AG09309 (cell line): ENCODE data around the gene ACSL4.

Experiments used
- DNase-seq: peaks from one replicate; pipeline ENCODE4 v3.0.0-alpha.2; 2010; ENCODE audit warnings: low read depth
- H3K4me3 ChIP-seq: 2 replicates; pipeline ENCODE4 v1.5.1; 2011; ENCODE audit warnings: mild to moderate bottlenecking, low read depth, low read length, moderate library complexity; ENCODE audit not compliant: control insufficient read depth
- CTCF ChIP-seq: IDR thresholded peaks from 2 replicates; pipeline ENCODE4 v1.5.1; 2011; ENCODE audit warnings: mild to moderate bottlenecking, low read depth, low read length, inconsistent platforms; ENCODE audit not compliant: insufficient read depth, control insufficient read depth; ENCODE audit errors: missing control alignments

ACSL4 gene

GRCh38 chrX:109714340-109714958 is 18.6 kb downstream of the ACSL4 start:
- H3K4me3 ChIP-seq = no peak overlapping the region
- DNase-seq = peak; percentile 33
- no peak for TF ChIP-seq CTCF

DNA sequence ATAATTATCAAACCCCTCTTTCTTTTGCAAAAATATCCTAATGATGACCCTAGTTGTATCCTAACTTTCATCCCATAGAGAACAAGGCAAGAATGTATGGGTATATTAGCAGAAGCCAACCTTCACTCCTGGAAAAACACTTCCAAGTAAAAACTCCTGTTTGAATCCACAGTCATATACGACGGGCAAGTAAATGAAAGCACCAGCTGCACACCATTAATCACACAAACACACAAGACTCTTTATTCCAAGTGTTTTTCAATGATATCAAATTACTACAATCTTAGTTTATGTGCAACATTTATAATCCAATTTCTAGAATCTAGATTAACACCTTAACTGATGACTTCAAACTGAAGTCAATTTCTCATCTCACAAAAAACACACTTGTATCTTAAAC is 22.9 kb downstream of the ACSL4 start:
- DNase-seq = no peak

DNA sequence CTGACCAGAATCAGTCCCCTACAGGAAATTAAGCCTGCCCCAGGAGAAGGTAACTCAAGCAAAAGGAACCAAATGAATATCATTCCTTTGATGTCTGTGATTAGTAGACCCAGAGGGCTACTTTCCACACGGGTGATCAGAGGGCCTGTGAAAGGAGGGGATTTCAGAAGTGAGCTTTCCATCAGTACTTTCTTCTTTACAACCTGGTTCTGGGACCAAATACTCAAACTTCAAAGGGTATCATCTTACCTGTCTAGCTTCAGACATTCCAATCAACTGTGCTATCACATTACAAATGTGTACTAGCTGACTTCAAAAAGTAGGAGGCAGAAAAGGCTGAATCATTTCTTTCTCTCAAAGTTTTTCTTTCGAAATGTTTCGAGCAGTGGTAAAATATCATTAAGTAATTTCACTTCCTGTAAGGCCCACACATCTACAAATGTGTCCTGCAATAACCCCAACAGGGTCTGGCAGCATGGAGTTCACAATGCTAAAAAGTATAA is 23.9 kb downstream of the ACSL4 start:
- TF ChIP-seq CTCF = no peak
- H3K4me3 ChIP-seq = no peak overlapping the region
- DNase-seq = no peak

More for the DNA sequence above, 22.9 kb downstream of the ACSL4 start:
- no peak for TF ChIP-seq CTCF
- H3K4me3 ChIP-seq = no peak overlapping the region

- no peak for TF ChIP-seq CTCF
- no peak overlapping the region for H3K4me3 ChIP-seq
- DNase-seq = no peak
Observed at GRCh38 chrX:109707720-109708119, 25.3 kb downstream of the ACSL4 start.

- no peak overlapping the region for H3K4me3 ChIP-seq
- no peak for DNase-seq
- TF ChIP-seq CTCF = no peak
Observed at GRCh38 chrX:109707319-109707718, 25.7 kb downstream of the ACSL4 start.

- no peak for TF ChIP-seq CTCF
- DNase-seq = no peak
- H3K4me3 ChIP-seq = no peak overlapping the region
Observed at GRCh38 chrX:109704563-109704962, 28.5 kb downstream of the ACSL4 start.
